GM12891 (cell line): ENCODE data around the gene HNF4A.

Experiments
- DNase-seq: peaks from one replicate; pipeline ENCODE4 v3.0.0; 2011; ENCODE audit warnings: low spot score; ENCODE audit not compliant: insufficient read length
- FAIRE-seq: peaks from 2 replicates; lab custom pipeline; 2011; peaks lifted over from hg19 to GRCh38; lab: Jason Lieb, UNC
- PAX5 ChIP-seq: IDR thresholded peaks from 2 replicates; pipeline ENCODE4 v1.6.1; 2011; ENCODE audit warnings: low read length, moderate library complexity, mild to moderate bottlenecking; ENCODE audit not compliant: insufficient read depth, severe bottlenecking
- POLR2A ChIP-seq: IDR thresholded peaks from 2 replicates; pipeline ENCODE4 v1.6.1; 2011; ENCODE audit warnings: low read depth, low read length, control low read depth
- POLR2AphosphoS5 ChIP-seq: IDR thresholded peaks from 2 replicates; pipeline ENCODE4 v1.6.1; 2011; ENCODE audit warnings: low read depth, low read length, control low read depth
- POU2F2 ChIP-seq: IDR thresholded peaks from 2 replicates; pipeline ENCODE4 v1.6.1; 2011; ENCODE audit warnings: low read depth, mild to moderate bottlenecking, control low read depth, low read length, moderate library complexity
- SPI1 ChIP-seq: IDR thresholded peaks from 2 replicates; pipeline ENCODE4 v1.6.1; 2011; ENCODE audit warnings: low read depth, low read length, control low read depth
- TAF1 ChIP-seq: IDR thresholded peaks from 2 replicates; pipeline ENCODE4 v1.6.1; 2011; ENCODE audit warnings: low read depth, low read length, control low read depth

HNF4A gene

DNA sequence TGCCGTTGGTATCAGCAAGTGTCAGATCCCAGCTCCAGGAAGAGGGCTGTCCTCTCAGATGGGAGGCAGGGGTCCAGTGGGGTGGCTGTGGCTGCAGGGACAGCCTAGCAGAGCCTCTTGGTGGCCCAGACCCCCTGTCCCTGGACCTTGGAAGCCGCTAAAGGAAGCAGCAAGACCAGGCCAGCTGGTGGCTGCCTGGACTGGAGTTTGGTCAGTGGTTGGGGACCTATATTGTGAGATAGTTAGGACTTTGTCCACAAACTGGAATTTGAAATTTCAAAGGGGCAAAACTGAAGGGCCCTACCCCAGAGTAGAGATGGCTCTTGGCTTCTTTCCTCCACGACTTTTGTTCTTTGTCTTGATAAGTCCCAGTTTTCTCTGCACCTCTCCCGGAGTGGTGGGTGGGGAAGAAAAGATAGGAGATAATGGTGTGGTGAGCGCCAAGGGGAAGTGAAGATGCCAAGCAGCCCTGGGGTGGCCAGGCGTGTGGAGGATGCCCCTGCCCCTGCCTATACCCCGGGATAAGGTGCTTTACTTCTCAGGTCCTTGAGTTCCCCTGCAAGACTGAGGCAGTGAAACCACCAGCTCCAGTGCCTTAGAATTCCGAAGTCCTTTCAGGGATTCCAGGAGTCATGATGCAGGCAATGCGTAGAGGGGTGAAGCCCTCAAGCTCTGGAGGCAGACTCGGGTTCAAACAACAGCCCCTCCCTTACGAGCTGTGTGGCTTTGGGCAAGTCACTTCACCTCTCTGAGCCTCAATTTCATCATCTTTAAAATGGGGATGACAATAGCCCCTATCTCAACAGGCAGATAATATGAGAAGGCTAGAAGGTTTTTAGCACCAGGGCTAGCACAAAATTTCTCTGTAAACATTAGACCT lies 40.2 kb downstream of the HNF4A start:
- TF ChIP-seq POLR2A (no peak), POLR2AphosphoS5 (no peak), TAF1 (no peak), PAX5 (no peak), POU2F2 (no peak)
- FAIRE-seq (no peak), DNase-seq (no peak)

- DNase-seq (no peak), FAIRE-seq (no peak)
- no peak for TF ChIP-seq POLR2AphosphoS5
- TF ChIP-seq SPI1 = no peak
- TF ChIP-seq TAF1 = no peak
- no peak for TF ChIP-seq PAX5
- TF ChIP-seq POU2F2 = no peak
- TF ChIP-seq POLR2A = no peak
Measured at GRCh38 chr20:44396369-44397130, 41.1 kb downstream of the HNF4A start.

DNA sequence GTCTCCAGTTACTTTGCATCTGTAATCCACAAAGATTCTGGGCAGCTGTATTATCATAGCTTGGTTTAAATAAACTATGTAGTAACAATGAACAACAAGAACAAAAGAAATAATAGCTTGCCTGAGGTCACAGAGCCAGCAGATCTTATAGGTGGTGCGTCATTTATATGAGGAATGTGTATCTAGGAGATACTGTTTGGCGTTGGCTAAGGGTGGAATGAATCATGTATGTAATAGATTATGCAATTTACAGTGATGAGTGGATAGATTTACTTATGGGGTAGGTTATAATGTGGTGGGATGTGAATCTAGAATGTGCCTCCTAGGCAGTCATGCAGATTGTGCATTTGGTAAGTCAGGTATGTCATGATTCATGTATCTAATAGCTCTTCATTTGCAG lies 42.8 kb downstream of the HNF4A start:
- DNase-seq (no peak), FAIRE-seq (no peak)
- TF ChIP-seq POLR2A (no peak), PAX5 (no peak), SPI1 (no peak), POU2F2 (no peak), POLR2AphosphoS5 (no peak), TAF1 (no peak)

DNA sequence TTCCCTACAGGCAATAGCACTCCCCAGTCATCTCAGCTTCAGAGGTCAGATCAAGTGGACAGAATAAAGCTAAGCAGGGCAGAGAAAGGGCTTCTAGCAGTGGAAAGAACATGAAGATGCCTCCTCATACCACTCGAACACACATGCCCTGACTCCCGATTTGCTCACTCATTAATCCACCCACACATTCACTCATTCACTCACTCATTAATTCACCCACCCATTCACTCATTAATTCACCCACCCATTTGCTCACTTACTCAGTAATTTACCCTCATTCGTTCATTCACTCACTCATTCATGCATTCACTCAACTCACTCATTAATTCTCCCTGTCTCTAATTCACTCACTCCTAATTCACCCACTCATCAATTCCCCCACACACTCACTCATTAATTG lies 43.9 kb downstream of the HNF4A start:
- no peak for FAIRE-seq
- TF ChIP-seq TAF1 = no peak
- TF ChIP-seq POU2F2 = no peak
- no peak for TF ChIP-seq POLR2A
- no peak for TF ChIP-seq PAX5
- no peak for TF ChIP-seq POLR2AphosphoS5
- no peak for TF ChIP-seq SPI1
- no peak for DNase-seq

DNA sequence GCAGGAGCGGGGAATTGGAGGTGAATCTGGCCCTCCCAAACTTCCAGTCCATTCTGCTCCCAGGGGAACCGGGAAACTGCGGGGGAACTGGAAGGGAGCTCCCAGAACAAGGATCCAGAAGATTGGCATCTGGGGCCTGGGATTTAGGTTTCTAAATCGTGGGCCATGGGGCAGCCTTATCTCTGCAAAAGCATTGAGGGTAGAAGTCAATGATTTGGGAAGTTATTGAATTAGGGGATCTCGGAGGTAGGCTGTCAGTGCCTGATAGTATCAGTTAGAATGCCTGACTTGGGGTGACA lies 45.1 kb downstream of the HNF4A start:
- TF ChIP-seq TAF1 = no peak
- TF ChIP-seq POU2F2 = no peak
- TF ChIP-seq SPI1 = no peak
- TF ChIP-seq POLR2A = no peak
- TF ChIP-seq POLR2AphosphoS5 = no peak
- no peak for TF ChIP-seq PAX5
- DNase-seq (no peak), FAIRE-seq (no peak)

- DNase-seq (no peak), FAIRE-seq (no peak)
- TF ChIP-seq SPI1 (no peak), POLR2AphosphoS5 (no peak)
Measured at GRCh38 chr20:44400970-44401769, 45.7 kb downstream of the HNF4A start.

GRCh38 chr20:44401770-44402390 lies 46.4 kb downstream of the HNF4A start:
- FAIRE-seq (no peak), DNase-seq (no peak)
- TF ChIP-seq POLR2AphosphoS5 = no peak
- TF ChIP-seq TAF1 = no peak
- TF ChIP-seq SPI1 = no peak
- TF ChIP-seq PAX5 = no peak
- TF ChIP-seq POU2F2 = no peak
- TF ChIP-seq POLR2A = no peak

- no peak for TF ChIP-seq TAF1
- FAIRE-seq (no peak), DNase-seq (no peak)
Measured at GRCh38 chr20:44402391-44403193, 47.1 kb downstream of the HNF4A start.
